GM23248 (cell line): Measurements from ENCODE around the gene BCAR3. TPM values are rescaled to one million over a fixed set of nuclear protein-coding genes. Genes with fewer than 3 reads are reported as not detected.

ENCODE experiments used
- DNase-seq: peaks from one replicate; pipeline ENCODE4 v3.0.0-alpha.2; 2015
- H2AFZ ChIP-seq: fragments of 200-600 bp; sonication (generic); 2 replicates; pipeline ENCODE4 v1.6.1; 2016; ENCODE audit warnings: antibody characterized with exemption
- H3F3A ChIP-seq: fragments of 200-600 bp; sonication (generic); 2 replicates; pipeline ENCODE4 v1.6.1; 2016; ENCODE audit warnings: mild to moderate bottlenecking, antibody characterized with exemption, mixed run types; ENCODE audit not compliant: insufficient read depth
- H3K27ac ChIP-seq: fragments of 200-600 bp; sonication (generic); 2 replicates; pipeline ENCODE4 v1.5.1; 2016; ENCODE audit warnings: mild to moderate bottlenecking
- H3K27me3 ChIP-seq: fragments of 200-600 bp; sonication (generic); replicated peaks from 2 replicates; pipeline ENCODE4 v1.6.1; 2016; ENCODE audit warnings: mild to moderate bottlenecking; ENCODE audit not compliant: insufficient read depth
- H3K36me3 ChIP-seq: fragments of 200-600 bp; sonication (generic); 2 replicates; pipeline ENCODE4 v1.6.1; 2016; ENCODE audit warnings: low read depth, mild to moderate bottlenecking
- H3K4me1 ChIP-seq: fragments of 200-600 bp; sonication (generic); 2 replicates; pipeline ENCODE4 v1.6.1; 2016; ENCODE audit warnings: mild to moderate bottlenecking; ENCODE audit not compliant: insufficient read depth
- H3K4me2 ChIP-seq: fragments of 200-600 bp; sonication (generic); one replicate; pipeline ENCODE4 v1.6.1; 2016; ENCODE audit warnings: mild to moderate bottlenecking; ENCODE audit not compliant: unreplicated experiment
- H3K4me3 ChIP-seq: fragments of 200-600 bp; sonication (generic); 2 replicates; pipeline ENCODE4 v1.5.1; 2016; ENCODE audit warnings: mild to moderate bottlenecking
- H3K79me2 ChIP-seq: fragments of 200-600 bp; sonication (generic); 2 replicates; pipeline ENCODE4 v1.6.1; 2016; ENCODE audit warnings: mild to moderate bottlenecking; ENCODE audit not compliant: insufficient read depth
- H3K9ac ChIP-seq: fragments of 200-600 bp; sonication (generic); 2 replicates; pipeline ENCODE4 v1.6.1; 2016; ENCODE audit warnings: mild to moderate bottlenecking
- H3K9me2 ChIP-seq: fragments of 200-600 bp; sonication (generic); 2 replicates; pipeline ENCODE4 v1.6.1; 2016; ENCODE audit warnings: mixed run types, mild to moderate bottlenecking, moderate library complexity; ENCODE audit not compliant: insufficient read depth
- H3K9me3 ChIP-seq: fragments of 200-600 bp; sonication (generic); one replicate; pipeline ENCODE4 v1.6.1; 2017; ENCODE audit warnings: low read depth
- H4K20me1 ChIP-seq: fragments of 200-600 bp; sonication (generic); 2 replicates; pipeline ENCODE4 v1.6.0; 2016; ENCODE audit not compliant: insufficient read depth
- EZH2 ChIP-seq: fragments of 200-600 bp; sonication (generic); IDR thresholded peaks from 2 replicates; pipeline ENCODE4 v1.6.1; 2018; ENCODE audit warnings: antibody characterized with exemption, mild to moderate bottlenecking; ENCODE audit not compliant: insufficient read depth, poor library complexity, severe bottlenecking
- EZH2phosphoT487 ChIP-seq: fragments of 200-600 bp; sonication (generic); IDR thresholded peaks from 2 replicates; pipeline ENCODE4 v1.6.1; 2018; ENCODE audit warnings: antibody characterized with exemption, moderate library complexity, mild to moderate bottlenecking, low read depth; ENCODE audit not compliant: insufficient read depth
- WGBS, 2 experiments: methylation state at CpG; one replicate each; pipeline ENCODE4 v1.1.6; 2015 to 2017; ENCODE audit warnings: low lambda C conversion rate in 2 of 2, low coverage in 1 of 2; ENCODE audit errors: missing lambda C conversion rate in 2 of 2; 5-methylcytosine and 5-hydroxymethylcytosine counted together
- in situ Hi-C: fragments of 300-500 bp; cut with MboI; formaldehyde crosslinking; loops from 2 replicates; pipeline ENCODE4 v1.15.0; 2020
- polyA plus RNA-seq: library from polyadenylated mRNA; unstranded; fragments of >200 nt; fragmentation: Nextera tagmentation; extraction: Ambion mirVana; gene quantifications from 2 replicates; pipeline ENCODE4 v1.2.1, GENCODE V29; 2016
- total RNA-seq: library from RNA; depleted of rRNA; stranded (reverse); fragments of >200 nt; shearing (Covaris generic); gene quantifications from 2 replicates; pipeline ENCODE4 v1.2.3, GENCODE V29; 2014

Gene BCAR3
- total and polyA plus RNA-seq, 2 experiments from 2014 or later, result 65.1 to 83.2 TPM

DNA sequence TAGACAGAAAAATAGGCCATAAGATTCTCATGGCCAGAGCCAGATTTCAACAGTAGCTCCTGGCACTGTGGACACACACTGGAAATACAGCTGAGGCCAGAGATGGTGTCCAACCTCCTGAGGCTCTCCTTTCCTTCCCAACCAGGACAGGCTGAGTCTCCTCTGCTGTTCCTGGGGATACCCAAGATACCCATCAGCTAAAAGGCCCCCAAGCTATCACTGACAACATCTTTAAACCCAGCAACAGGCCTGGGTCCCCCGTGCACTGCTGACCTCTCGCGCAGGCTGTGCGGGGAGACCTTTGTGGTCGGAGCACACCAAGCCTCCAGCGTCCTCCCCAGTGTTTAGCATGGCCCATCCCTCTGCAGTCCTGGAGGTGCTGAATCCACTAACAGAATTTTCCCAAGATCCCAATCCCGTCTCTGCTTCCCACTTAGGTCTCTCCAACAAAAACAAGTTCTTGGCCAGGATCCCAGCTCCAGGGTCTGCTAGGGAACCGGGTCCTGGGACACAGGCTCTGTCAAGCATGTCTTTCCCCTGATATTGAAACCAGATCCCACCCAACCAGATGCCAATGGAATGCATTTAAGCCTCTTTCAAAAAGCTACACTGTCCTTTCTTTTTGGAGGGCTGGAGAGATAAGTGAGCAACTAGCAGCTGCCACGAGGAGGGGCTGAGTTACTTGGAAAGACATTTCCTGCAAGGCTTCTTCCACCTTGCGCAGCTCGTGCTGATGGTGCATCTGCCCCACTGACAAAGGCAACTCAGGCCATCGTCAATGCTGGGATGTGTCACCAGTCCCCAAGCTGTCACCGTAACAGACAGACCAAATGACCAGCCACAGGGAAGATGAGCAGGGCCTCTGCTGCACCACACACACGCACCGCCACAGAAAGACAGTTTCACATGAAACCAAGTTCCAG lies 73.2 kb downstream of the BCAR3 start:
- Histone ChIP-seq H3K9ac (peak overlapping the region; percentile 42), H3K9me3 (no peaks in the 10 kb centered on the region), H4K20me1 (peaks cover 17% of the 10 kb centered on the region), H3K27me3 (no peaks in the 10 kb centered on the region), H2AFZ (no peak overlapping the region), H3K4me2 (peak overlapping the region; percentile 30), H3K36me3 (peaks cover 7% of the 10 kb centered on the region; the same call in 1 of the 2 replicates), H3F3A (peaks cover 81% of the 10 kb centered on the region), H3K27ac (peak overlapping the region; percentile 75), H3K9me2 (no peaks in the 10 kb centered on the region), H3K4me1 (peaks cover 87% of the 10 kb centered on the region), H3K79me2 (peaks cover 98% of the 10 kb centered on the region), H3K4me3 (no peak overlapping the region)
- 83 to 84% methylated on average over 15 of the region's 15 CpGs for WGBS, 2 experiments
- DNase-seq, result no peak
- no peak for TF ChIP-seq EZH2
- no peak for TF ChIP-seq EZH2phosphoT487
- in situ Hi-C loops, result no loop called here

DNA sequence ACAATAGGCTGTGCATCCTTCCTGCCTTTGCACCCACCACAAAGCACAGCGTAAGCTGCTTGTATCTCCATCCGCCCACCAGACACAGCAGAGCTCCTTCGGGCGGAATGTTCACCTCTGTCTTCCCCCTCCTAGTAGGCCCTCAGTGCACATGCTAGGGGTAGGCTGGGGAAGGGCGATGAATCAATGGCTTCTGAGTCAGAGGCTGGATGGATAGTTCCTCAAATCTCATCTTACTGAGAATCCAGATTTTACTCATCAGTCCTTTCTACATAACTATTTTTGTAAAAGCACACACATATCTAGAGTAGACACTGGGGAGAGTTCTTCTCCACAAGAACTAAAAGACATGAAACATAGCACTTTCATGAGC lies 73.8 kb downstream of the BCAR3 start:
- 38 to 45% methylated on average over 5 of the region's 5 CpGs for WGBS, 2 experiments
- Histone ChIP-seq H3F3A (peaks cover 81% of the 10 kb centered on the region), H3K79me2 (peaks cover 98% of the 10 kb centered on the region), H3K4me3 (no peak overlapping the region), H3K27ac (peak overlapping the region; percentile 75), H4K20me1 (peaks cover 17% of the 10 kb centered on the region), H3K9ac (peak overlapping the region; percentile 42), H3K9me2 (no peaks in the 10 kb centered on the region), H3K4me2 (peak overlapping the region; percentile 30), H3K4me1 (peaks cover 85% of the 10 kb centered on the region), H3K27me3 (no peaks in the 10 kb centered on the region), H2AFZ (no peak overlapping the region), H3K9me3 (no peaks in the 10 kb centered on the region), H3K36me3 (peaks cover under 1% of the 10 kb centered on the region; the same call in 1 of the 2 replicates)
- in situ Hi-C loops, result no loop called here
- no peak for TF ChIP-seq EZH2
- no peak for TF ChIP-seq EZH2phosphoT487
- DNase-seq, result peak; percentile 76

DNA sequence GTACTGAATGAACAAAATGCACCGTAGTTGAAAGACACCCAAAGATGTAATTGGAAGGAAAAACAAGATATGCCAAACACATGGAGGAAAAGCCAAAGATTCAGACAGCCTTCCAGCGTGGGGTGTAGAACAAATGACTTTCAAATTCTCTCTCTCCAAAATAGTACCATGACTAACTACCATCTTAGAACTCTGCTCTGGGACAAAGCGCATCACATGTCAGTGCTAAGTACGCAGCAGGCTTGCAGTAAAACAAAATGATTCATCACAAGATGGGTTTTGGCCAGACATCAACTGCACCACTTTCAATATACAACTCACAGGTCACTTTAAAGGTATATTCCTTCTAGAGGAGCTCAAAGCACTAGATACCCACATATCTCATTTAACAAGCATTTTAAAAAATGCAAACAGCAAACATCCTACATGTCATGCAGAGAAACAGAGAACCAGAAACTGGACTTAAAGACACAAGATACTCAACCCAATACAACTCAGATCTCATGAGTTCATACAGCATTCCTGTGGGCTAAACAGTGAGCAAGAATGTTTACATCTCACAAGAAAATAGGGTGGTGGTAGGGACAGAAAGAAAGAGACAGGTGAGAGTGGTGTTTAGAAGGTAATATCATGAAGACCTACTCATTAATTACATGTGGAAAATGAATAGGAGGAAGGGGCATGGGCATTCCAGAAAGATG lies 75.7 kb downstream of the BCAR3 start:
- peak overlapping the region; percentile 48 for H3K4me3 ChIP-seq
- WGBS, 2 experiments, result 1 to 5% methylated on average over 4 of the region's 4 CpGs
- DNase-seq, result peak; percentile 96
- no peaks in the 10 kb centered on the region; the same call in 1 of the 2 replicates for H3K36me3 ChIP-seq
- peak overlapping the region; percentile 84 for H3K27ac ChIP-seq
- H3K4me2 ChIP-seq, result peak overlapping the region; percentile 77
- no peaks in the 10 kb centered on the region for H3K9me2 ChIP-seq
- in situ Hi-C loops, result no loop called here
- no peak overlapping the region for H2AFZ ChIP-seq
- peaks cover 70% of the 10 kb centered on the region for H3K4me1 ChIP-seq
- no peaks in the 10 kb centered on the region for H3K9me3 ChIP-seq
- H3K9ac ChIP-seq, result peak overlapping the region; percentile 60
- peaks cover 80% of the 10 kb centered on the region for H3F3A ChIP-seq
- H3K79me2 ChIP-seq, result peaks cover 98% of the 10 kb centered on the region
- H4K20me1 ChIP-seq, result peaks cover 22% of the 10 kb centered on the region
- no peaks in the 10 kb centered on the region for H3K27me3 ChIP-seq
- TF ChIP-seq EZH2phosphoT487, result no peak
- no peak for TF ChIP-seq EZH2

DNA sequence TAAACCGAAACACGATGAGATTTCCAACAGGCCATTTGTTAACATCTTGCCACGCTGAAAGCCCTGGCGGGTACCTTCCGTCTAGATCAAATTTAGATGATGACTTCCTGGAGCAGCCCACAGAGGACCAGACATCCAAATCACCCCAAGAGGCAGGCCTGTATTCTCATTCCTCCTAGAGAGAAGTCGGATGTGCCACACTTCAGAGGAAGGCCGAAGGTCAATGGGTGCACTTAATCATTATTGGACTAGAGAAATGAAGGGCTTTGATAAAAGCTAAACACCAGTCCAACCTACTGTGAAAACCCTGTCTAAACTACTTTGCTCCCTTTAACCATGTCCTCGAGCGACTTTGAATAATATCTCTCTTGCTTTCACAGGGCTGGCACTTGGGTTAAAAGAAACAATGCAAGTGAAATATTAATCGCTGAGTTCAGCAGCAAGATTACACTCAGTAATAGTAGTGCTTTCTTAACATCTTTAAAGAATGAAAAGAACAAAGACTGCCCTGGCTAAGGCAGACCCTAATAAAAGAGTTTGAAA lies 76.5 kb downstream of the BCAR3 start:
- Histone ChIP-seq H3K4me2 (peak overlapping the region; percentile 77), H3F3A (peaks cover 85% of the 10 kb centered on the region), H2AFZ (no peak overlapping the region), H3K27ac (peak overlapping the region; percentile 84), H3K79me2 (peaks cover 98% of the 10 kb centered on the region), H3K9me2 (no peaks in the 10 kb centered on the region), H3K9me3 (no peaks in the 10 kb centered on the region), H4K20me1 (peaks cover 27% of the 10 kb centered on the region), H3K9ac (peak overlapping the region; percentile 60), H3K36me3 (no peaks in the 10 kb centered on the region; the same call in 1 of the 2 replicates), H3K4me1 (peaks cover 68% of the 10 kb centered on the region), H3K27me3 (no peaks in the 10 kb centered on the region), H3K4me3 (peak overlapping the region; percentile 48; the same call in 1 of the 2 replicates)
- in situ Hi-C loops, result no loop called here
- no peak for DNase-seq
- TF ChIP-seq EZH2phosphoT487 (no peak), EZH2 (no peak)
- 71 to 76% methylated on average over 10 of the region's 10 CpGs for WGBS, 2 experiments
